Measurements from ENCODE around the gene ATP6AP1. TPM values are rescaled to one million over a fixed set of nuclear protein-coding genes. Genes with fewer than 3 reads are reported as not detected.

ATP6AP1 gene
- total RNA-seq, 1 donor from 2014 or later, result 44.0 TPM

DNA sequence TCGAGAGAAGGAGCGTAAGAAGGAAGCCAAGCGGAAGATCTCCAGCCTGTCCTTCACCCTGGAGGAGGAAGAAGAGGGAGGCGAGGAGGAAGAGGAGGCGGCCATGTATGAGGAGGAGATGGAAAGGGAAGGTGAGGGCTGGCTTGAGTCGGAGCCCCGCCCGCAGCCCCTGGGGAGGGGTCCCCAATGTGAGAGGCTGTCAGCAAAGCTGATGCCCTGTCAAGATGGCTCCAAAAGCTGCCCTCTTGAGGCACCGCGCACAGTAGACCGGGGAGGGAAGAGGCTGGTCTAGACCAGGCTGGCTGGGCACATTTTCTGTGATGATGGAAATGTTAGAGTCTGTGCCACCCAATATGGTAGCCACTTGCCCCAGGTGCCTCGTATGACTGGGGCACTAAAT lies 18.0 kb downstream of the ATP6AP1 start:
- DNase-seq (ENCODE audit: low read depth), result no peak
- Histone ChIP-seq H3K36me3 (ENCODE audit: control insufficient read depth, insufficient read depth, low read length) (peaks cover 21% of the 10 kb centered on the region), H3K27me3 (ENCODE audit: control insufficient read depth, insufficient read depth, low read length) (no peaks in the 10 kb centered on the region), H3K4me3 (ENCODE audit: low read depth, low read length) (no peak overlapping the region)
- TF ChIP-seq, protein P1, sequence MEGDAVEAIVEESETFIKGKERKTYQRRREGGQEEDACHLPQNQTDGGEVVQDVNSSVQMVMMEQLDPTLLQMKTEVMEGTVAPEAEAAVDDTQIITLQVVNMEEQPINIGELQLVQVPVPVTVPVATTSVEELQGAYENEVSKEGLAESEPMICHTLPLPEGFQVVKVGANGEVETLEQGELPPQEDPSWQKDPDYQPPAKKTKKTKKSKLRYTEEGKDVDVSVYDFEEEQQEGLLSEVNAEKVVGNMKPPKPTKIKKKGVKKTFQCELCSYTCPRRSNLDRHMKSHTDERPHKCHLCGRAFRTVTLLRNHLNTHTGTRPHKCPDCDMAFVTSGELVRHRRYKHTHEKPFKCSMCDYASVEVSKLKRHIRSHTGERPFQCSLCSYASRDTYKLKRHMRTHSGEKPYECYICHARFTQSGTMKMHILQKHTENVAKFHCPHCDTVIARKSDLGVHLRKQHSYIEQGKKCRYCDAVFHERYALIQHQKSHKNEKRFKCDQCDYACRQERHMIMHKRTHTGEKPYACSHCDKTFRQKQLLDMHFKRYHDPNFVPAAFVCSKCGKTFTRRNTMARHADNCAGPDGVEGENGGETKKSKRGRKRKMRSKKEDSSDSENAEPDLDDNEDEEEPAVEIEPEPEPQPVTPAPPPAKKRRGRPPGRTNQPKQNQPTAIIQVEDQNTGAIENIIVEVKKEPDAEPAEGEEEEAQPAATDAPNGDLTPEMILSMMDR (IDR thresholded peaks at IDR 0.05; ENCODE audit: insufficient read depth, low read length, severe bottlenecking), result no peak
- FAIRE-seq, result no peak

DNA sequence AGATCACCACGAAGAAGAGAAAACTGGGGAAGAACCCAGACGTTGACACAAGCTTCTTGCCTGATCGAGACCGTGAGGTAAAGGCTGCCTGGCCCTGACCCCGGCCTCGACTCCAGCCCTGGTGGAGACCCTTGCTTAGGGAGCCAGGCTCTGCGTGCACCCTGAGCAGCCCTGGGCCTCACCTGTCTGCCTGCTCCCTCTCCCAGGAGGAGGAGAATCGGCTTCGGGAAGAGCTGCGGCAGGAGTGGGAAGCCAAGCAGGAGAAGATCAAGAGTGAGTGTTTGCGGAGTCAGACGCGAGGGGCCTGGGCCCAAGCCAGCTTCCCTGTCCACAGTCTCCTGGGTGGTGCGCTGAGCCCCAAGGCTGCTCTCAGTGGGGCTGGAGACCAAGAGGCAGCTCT lies 20.0 kb downstream of the ATP6AP1 start:
- no peak for FAIRE-seq
- Histone ChIP-seq H3K36me3 (ENCODE audit: control insufficient read depth, insufficient read depth, low read length) (peaks cover 16% of the 10 kb centered on the region), H3K4me3 (ENCODE audit: low read depth, low read length) (no peak overlapping the region), H3K27me3 (ENCODE audit: control insufficient read depth, insufficient read depth, low read length) (no peaks in the 10 kb centered on the region)
- DNase-seq (ENCODE audit: low read depth), result no peak
- TF ChIP-seq, protein P1 (IDR thresholded peaks at IDR 0.05; ENCODE audit: insufficient read depth, low read length, severe bottlenecking), result no peak

DNA sequence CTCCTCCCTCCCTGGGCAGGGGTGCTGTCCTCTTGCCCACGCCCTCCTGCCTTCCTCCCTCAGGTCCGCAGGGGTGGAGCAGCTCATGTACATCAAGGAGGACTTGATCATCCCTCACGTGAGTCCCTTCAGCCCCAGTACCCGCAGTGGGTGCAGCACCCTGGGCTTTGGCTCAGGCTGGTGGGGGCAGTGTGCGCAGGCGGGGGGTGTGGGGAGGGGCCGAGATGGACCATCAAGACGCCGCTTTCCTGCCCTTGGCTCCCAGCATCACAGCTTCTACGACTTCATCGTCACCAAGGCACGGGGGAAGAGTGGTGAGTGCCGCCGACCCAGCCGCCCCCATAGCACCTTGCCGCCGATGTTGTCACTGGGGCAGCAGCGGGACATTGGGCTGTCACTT lies 21.1 kb downstream of the ATP6AP1 start:
- DNase-seq (ENCODE audit: low read depth) (no peak), FAIRE-seq (no peak)
- Histone ChIP-seq H3K36me3 (ENCODE audit: control insufficient read depth, insufficient read depth, low read length) (peaks cover 16% of the 10 kb centered on the region), H3K27me3 (ENCODE audit: control insufficient read depth, insufficient read depth, low read length) (no peaks in the 10 kb centered on the region), H3K4me3 (ENCODE audit: low read depth, low read length) (no peak overlapping the region)
- TF ChIP-seq, protein P1 (IDR thresholded peaks at IDR 0.05; ENCODE audit: insufficient read depth, low read length, severe bottlenecking), result no peak

GRCh38 chrX:154450312-154450711 lies 21.8 kb downstream of the ATP6AP1 start:
- no peak overlapping the region for H3K4me3 ChIP-seq (ENCODE audit: low read depth, low read length)
- TF ChIP-seq, protein P1 (IDR thresholded peaks at IDR 0.05; ENCODE audit: insufficient read depth, low read length, severe bottlenecking), result no peak
- FAIRE-seq (no peak), DNase-seq (ENCODE audit: low read depth) (no peak)
- H3K36me3 ChIP-seq (ENCODE audit: control insufficient read depth, insufficient read depth, low read length), result peaks cover 16% of the 10 kb centered on the region
- no peaks in the 10 kb centered on the region for H3K27me3 ChIP-seq (ENCODE audit: control insufficient read depth, insufficient read depth, low read length)

GRCh38 chrX:154452823-154453222 lies 24.3 kb downstream of the ATP6AP1 start:
- Histone ChIP-seq H3K36me3 (ENCODE audit: control insufficient read depth, insufficient read depth, low read length) (peaks cover 10% of the 10 kb centered on the region), H3K4me3 (ENCODE audit: low read depth, low read length) (no peak overlapping the region), H3K27me3 (ENCODE audit: control insufficient read depth, insufficient read depth, low read length) (no peaks in the 10 kb centered on the region)
- DNase-seq (ENCODE audit: low read depth) (no peak), FAIRE-seq (no peak)
- TF ChIP-seq, protein P1 (IDR thresholded peaks at IDR 0.05; ENCODE audit: insufficient read depth, low read length, severe bottlenecking), result no peak

- FAIRE-seq, result no peak
- no peaks in the 10 kb centered on the region for H3K27me3 ChIP-seq (ENCODE audit: control insufficient read depth, insufficient read depth, low read length)
- TF ChIP-seq, protein P1 (IDR thresholded peaks at IDR 0.05; ENCODE audit: insufficient read depth, low read length, severe bottlenecking), result no peak
- peaks cover 6% of the 10 kb centered on the region for H3K36me3 ChIP-seq (ENCODE audit: control insufficient read depth, insufficient read depth, low read length)
- DNase-seq (ENCODE audit: low read depth), result peak; percentile 60
- peak overlapping the region; percentile 71 for H3K4me3 ChIP-seq (ENCODE audit: low read depth, low read length)
Measured at GRCh38 chrX:154457491-154458115, 29.1 kb downstream of the ATP6AP1 start.

Measured in bronchial epithelial cell (primary cell).